Measurements from ENCODE around the gene SDHB. TPM values are rescaled to one million over a fixed set of nuclear protein-coding genes. Genes with fewer than 3 reads are reported as not detected.

The SDHB gene
- total RNA-seq, 1 donor from 2014 or later: 69.0 TPM

- Mint-ChIP-seq H3K27me3 (ENCODE audit: unreplicated experiment) (no peaks in the 10 kb centered on the region), H3K4me1 (ENCODE audit: unreplicated experiment) (no peaks in the 10 kb centered on the region), H3K9me3 (ENCODE audit: unreplicated experiment) (no peaks in the 10 kb centered on the region), H3K4me3 (ENCODE audit: unreplicated experiment) (no peak overlapping the region), H3K36me3 (ENCODE audit: unreplicated experiment) (peaks cover 28% of the 10 kb centered on the region), H3K27ac (ENCODE audit: unreplicated experiment) (no peak overlapping the region)
- no peak for DNase-seq (ENCODE audit: extremely low spot score, unreplicated experiment)
- TF ChIP-seq CTCF (IDR thresholded peaks at IDR 0.05): no peak
These were observed 21.1 kb downstream of the SDHB start for GRCh38 chr1:17032741-17033140.

GRCh38 chr1:17031436-17031835 lies 22.4 kb downstream of the SDHB start:
- Mint-ChIP-seq H3K27ac (ENCODE audit: unreplicated experiment) (no peak overlapping the region), H3K27me3 (ENCODE audit: unreplicated experiment) (no peaks in the 10 kb centered on the region), H3K4me1 (ENCODE audit: unreplicated experiment) (no peaks in the 10 kb centered on the region), H3K4me3 (ENCODE audit: unreplicated experiment) (no peak overlapping the region), H3K36me3 (ENCODE audit: unreplicated experiment) (peaks cover 33% of the 10 kb centered on the region), H3K9me3 (ENCODE audit: unreplicated experiment) (no peaks in the 10 kb centered on the region)
- DNase-seq (ENCODE audit: extremely low spot score, unreplicated experiment): no peak
- TF ChIP-seq CTCF (IDR thresholded peaks at IDR 0.05): no peak

GRCh38 chr1:17030206-17030605 lies 23.6 kb downstream of the SDHB start:
- no peak overlapping the region for H3K4me3 Mint-ChIP-seq (ENCODE audit: unreplicated experiment)
- no peaks in the 10 kb centered on the region for H3K9me3 Mint-ChIP-seq (ENCODE audit: unreplicated experiment)
- no peaks in the 10 kb centered on the region for H3K4me1 Mint-ChIP-seq (ENCODE audit: unreplicated experiment)
- H3K36me3 Mint-ChIP-seq (ENCODE audit: unreplicated experiment): peaks cover 32% of the 10 kb centered on the region
- no peak for TF ChIP-seq CTCF (IDR thresholded peaks at IDR 0.05)
- H3K27me3 Mint-ChIP-seq (ENCODE audit: unreplicated experiment): no peaks in the 10 kb centered on the region
- no peak overlapping the region for H3K27ac Mint-ChIP-seq (ENCODE audit: unreplicated experiment)
- DNase-seq (ENCODE audit: extremely low spot score, unreplicated experiment): no peak

GRCh38 chr1:17028662-17029188 lies 25.1 kb downstream of the SDHB start:
- H3K4me1 Mint-ChIP-seq (ENCODE audit: unreplicated experiment): no peaks in the 10 kb centered on the region
- DNase-seq (ENCODE audit: extremely low spot score, unreplicated experiment): no peak
- no peak overlapping the region for H3K4me3 Mint-ChIP-seq (ENCODE audit: unreplicated experiment)

GRCh38 chr1:17027900-17028299 lies 25.9 kb downstream of the SDHB start:
- Mint-ChIP-seq H3K27ac (ENCODE audit: unreplicated experiment) (no peak overlapping the region), H3K9me3 (ENCODE audit: unreplicated experiment) (no peaks in the 10 kb centered on the region), H3K27me3 (ENCODE audit: unreplicated experiment) (no peaks in the 10 kb centered on the region), H3K4me3 (ENCODE audit: unreplicated experiment) (no peak overlapping the region), H3K4me1 (ENCODE audit: unreplicated experiment) (no peaks in the 10 kb centered on the region), H3K36me3 (ENCODE audit: unreplicated experiment) (peaks cover 47% of the 10 kb centered on the region)
- no peak for TF ChIP-seq CTCF (IDR thresholded peaks at IDR 0.05)
- no peak for DNase-seq (ENCODE audit: extremely low spot score, unreplicated experiment)

More at GRCh38 chr1:17028662-17029188, 25.1 kb downstream of the SDHB start:
- no peaks in the 10 kb centered on the region for H3K9me3 Mint-ChIP-seq (ENCODE audit: unreplicated experiment)
- H3K27me3 Mint-ChIP-seq (ENCODE audit: unreplicated experiment): no peaks in the 10 kb centered on the region
- no peak overlapping the region for H3K27ac Mint-ChIP-seq (ENCODE audit: unreplicated experiment)
- peaks cover 45% of the 10 kb centered on the region for H3K36me3 Mint-ChIP-seq (ENCODE audit: unreplicated experiment)
- TF ChIP-seq CTCF (IDR thresholded peaks at IDR 0.05): no peak
